NAMALWA (cell line): ENCODE results near the gene MIDN.

ENCODE experiments used
- DNase-seq: peaks from one replicate; pipeline ENCODE4 v3.0.0-alpha.2; 2015; ENCODE audit warnings: low spot score

Gene MIDN

GRCh38 chr19:1233115-1233667, 15.2 kb upstream of the MIDN start:
- DNase-seq = no peak

- no peak for DNase-seq
These were observed 14.1 kb upstream of the MIDN start for GRCh38 chr19:1234051-1234954.

- DNase-seq = no peak
These were observed 13.4 kb upstream of the MIDN start for GRCh38 chr19:1234955-1235380.

- no peak for DNase-seq
These were observed 12.5 kb upstream of the MIDN start for GRCh38 chr19:1235625-1236538.

GRCh38 chr19:1236576-1236975, 11.8 kb upstream of the MIDN start:
- no peak for DNase-seq

GRCh38 chr19:1237027-1237659, 11.2 kb upstream of the MIDN start:
- DNase-seq = no peak

GRCh38 chr19:1237754-1238368, 10.5 kb upstream of the MIDN start, which contains the start of gene CBARP:
Gene CBARP, minus strand, starts transcription at chr19:1238005. Its CDS starts 1,905 bp downstream, at chr19:1236100.
- DNase-seq = no peak

- no peak for DNase-seq
These were observed 9.7 kb upstream of the MIDN start for GRCh38 chr19:1238369-1239303.

- no peak for DNase-seq
These were observed 9.0 kb upstream of the MIDN start for GRCh38 chr19:1239420-1239795.

GRCh38 chr19:1239796-1240737, 8.3 kb upstream of the MIDN start:
- peak; percentile 94 for DNase-seq

GRCh38 chr19:1240925-1241324, 7.5 kb upstream of the MIDN start:
- DNase-seq = no peak

- DNase-seq = peak; percentile 95
These were observed 6.8 kb upstream of the MIDN start, which contains the start of gene ATP5F1D for GRCh38 chr19:1241417-1242095. Gene ATP5F1D, plus strand, starts transcription at chr19:1241751. Its CDS starts 100 bp downstream, at chr19:1241851.

GRCh38 chr19:1243768-1244692, 4.4 kb upstream of the MIDN start:
- peak; percentile 92 for DNase-seq

GRCh38 chr19:1244693-1245451, 3.5 kb upstream of the MIDN start:
- DNase-seq = no peak

GRCh38 chr19:1245494-1246264, 2.7 kb upstream of the MIDN start:
- no peak for DNase-seq
